ENCODE data around the gene CARMIL1. TPM values are rescaled to one million over a fixed set of nuclear protein-coding genes. Genes with fewer than 3 reads are reported as not detected.

The CARMIL1 gene
- total RNA-seq, 2 experiments from 2014 or later, result 3.9 to 4.7 TPM

DNA sequence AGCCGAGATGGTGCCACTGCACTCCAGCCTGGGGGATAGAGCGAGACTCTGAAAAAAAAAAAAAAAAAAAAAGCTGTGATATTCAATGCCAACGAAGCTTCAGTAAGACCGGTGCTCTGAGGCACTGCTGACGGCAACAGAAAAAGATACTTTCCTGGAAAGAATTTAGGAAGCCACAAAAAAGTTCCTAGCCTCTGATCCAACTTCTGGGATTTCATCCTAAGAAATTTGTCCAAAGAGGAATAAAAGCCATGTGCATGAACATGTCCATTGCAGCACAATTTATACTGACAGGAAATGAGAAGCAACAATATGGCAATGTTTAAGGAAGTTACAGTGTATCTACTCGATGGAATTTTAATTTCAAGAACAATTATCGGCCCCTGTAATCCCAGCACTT lies 24.5 kb upstream of the CARMIL1 start:
- Histone ChIP-seq H3K4me3 (ENCODE audit: low read length) (no peak overlapping the region), H3K4me1 (ENCODE audit: insufficient read depth, low read length) (no peaks in the 10 kb centered on the region), H3K27me3 (ENCODE audit: control insufficient read depth in 1 of 2, insufficient read depth in 2 of 2, low read length in 2 of 2) (peaks cover 0 to 8% of the 10 kb centered on the region in 2 experiments), H3K36me3 (ENCODE audit: insufficient read depth, low read length) (no peaks in the 10 kb centered on the region), H3K9me3 (ENCODE audit: control insufficient read depth in 1 of 2, insufficient read depth in 1 of 2, low read length in 2 of 2) (no peaks in the 10 kb centered on the region), H3K27ac (ENCODE audit: low read depth in 1 of 2, low read length in 2 of 2) (no peak overlapping the region)
- Mint-ChIP-seq H3K27me3 (no peaks in the 10 kb centered on the region), H3K4me3 (no peak overlapping the region), H3K9me3 (no peaks in the 10 kb centered on the region), H3K27ac (no peak overlapping the region), H3K36me3 (ENCODE audit: low read depth) (no peaks in the 10 kb centered on the region), H3K4me1 (ENCODE audit: low read depth) (no peaks in the 10 kb centered on the region)
- intact Hi-C loops (cut with DNase I, micrococcal nuclease), result no loop called here
- DNase-seq (no peak), ATAC-seq (ENCODE audit: poor library complexity) (no peak)
- CTCF ChIA-PET, result interaction anchor here (1.2 kb wide), 1 partner anchor 9 kb away, joined by 5 read pairs; no protein-coding TSS in a partner anchor
- POLR2A ChIA-PET, result interaction anchor here (0.6 kb wide), 1 partner anchor 76 kb away, joined by 3 read pairs; no protein-coding TSS in a partner anchor
- TF ChIP-seq, protein P1, sequence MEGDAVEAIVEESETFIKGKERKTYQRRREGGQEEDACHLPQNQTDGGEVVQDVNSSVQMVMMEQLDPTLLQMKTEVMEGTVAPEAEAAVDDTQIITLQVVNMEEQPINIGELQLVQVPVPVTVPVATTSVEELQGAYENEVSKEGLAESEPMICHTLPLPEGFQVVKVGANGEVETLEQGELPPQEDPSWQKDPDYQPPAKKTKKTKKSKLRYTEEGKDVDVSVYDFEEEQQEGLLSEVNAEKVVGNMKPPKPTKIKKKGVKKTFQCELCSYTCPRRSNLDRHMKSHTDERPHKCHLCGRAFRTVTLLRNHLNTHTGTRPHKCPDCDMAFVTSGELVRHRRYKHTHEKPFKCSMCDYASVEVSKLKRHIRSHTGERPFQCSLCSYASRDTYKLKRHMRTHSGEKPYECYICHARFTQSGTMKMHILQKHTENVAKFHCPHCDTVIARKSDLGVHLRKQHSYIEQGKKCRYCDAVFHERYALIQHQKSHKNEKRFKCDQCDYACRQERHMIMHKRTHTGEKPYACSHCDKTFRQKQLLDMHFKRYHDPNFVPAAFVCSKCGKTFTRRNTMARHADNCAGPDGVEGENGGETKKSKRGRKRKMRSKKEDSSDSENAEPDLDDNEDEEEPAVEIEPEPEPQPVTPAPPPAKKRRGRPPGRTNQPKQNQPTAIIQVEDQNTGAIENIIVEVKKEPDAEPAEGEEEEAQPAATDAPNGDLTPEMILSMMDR (IDR thresholded peaks at IDR 0.05), result no peak

DNA sequence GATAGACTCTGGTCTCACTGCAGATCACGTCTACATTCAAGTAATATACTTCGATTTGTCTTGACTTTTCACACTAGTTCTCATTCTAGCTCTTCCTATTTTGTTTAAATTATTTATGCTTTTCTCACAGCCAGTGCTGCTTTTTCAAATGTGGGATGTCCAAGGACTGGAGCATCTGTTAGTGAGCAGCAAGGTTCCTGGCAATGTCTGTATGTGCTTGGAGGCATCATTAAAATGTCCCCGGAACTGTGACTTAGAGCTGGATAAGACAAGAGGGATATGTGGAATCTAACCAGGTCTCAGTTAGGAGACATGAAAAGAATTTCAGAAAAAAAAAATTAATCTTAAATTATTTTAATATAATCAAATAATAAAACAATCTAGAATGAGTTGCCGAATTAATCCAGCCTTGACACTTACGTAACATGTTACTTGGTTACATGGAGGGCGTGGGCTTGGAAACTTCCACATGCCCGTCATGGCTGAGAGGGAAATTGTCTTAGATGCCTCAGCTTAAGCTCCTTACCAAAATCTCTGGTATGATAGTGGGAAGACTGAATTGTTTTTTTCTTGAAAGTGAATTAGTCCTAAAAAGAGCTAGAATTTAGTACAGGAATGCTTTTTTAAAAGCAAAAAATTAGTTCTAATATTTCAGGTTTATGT lies 21.4 kb upstream of the CARMIL1 start:
- ChIA-PET CTCF (no interaction called here), POLR2A (interaction anchor here (1.0 to 1.1 kb wide), 2 partner anchors 120 to 658 kb away, joined by 3 to 4 read pairs; no protein-coding TSS in a partner anchor)
- H3K27me3 Mint-ChIP-seq, result no peaks in the 10 kb centered on the region
- intact Hi-C loops (cut with DNase I, micrococcal nuclease), result no loop called here
- H3K27ac Mint-ChIP-seq, result no peak overlapping the region
- Histone ChIP-seq H3K4me3 (ENCODE audit: low read length) (no peak overlapping the region), H3K9me3 (ENCODE audit: control insufficient read depth in 1 of 2, insufficient read depth in 1 of 2, low read length in 2 of 2) (no peaks in the 10 kb centered on the region), H3K4me1 (ENCODE audit: insufficient read depth, low read length) (no peaks in the 10 kb centered on the region), H3K27me3 (ENCODE audit: control insufficient read depth in 1 of 2, insufficient read depth in 2 of 2, low read length in 2 of 2) (no peaks in the 10 kb centered on the region), H3K36me3 (ENCODE audit: insufficient read depth, low read length) (no peaks in the 10 kb centered on the region), H3K27ac (ENCODE audit: low read depth in 1 of 2, low read length in 2 of 2) (no peak overlapping the region)
- TF ChIP-seq, protein P1 (IDR thresholded peaks at IDR 0.05), result no peak
- no peaks in the 10 kb centered on the region for H3K4me1 Mint-ChIP-seq (ENCODE audit: low read depth)
- no peak overlapping the region for H3K4me3 Mint-ChIP-seq
- no peaks in the 10 kb centered on the region for H3K9me3 Mint-ChIP-seq
- DNase-seq (no peak), ATAC-seq (ENCODE audit: poor library complexity) (no peak)
- H3K36me3 Mint-ChIP-seq (ENCODE audit: low read depth), result no peaks in the 10 kb centered on the region

DNA sequence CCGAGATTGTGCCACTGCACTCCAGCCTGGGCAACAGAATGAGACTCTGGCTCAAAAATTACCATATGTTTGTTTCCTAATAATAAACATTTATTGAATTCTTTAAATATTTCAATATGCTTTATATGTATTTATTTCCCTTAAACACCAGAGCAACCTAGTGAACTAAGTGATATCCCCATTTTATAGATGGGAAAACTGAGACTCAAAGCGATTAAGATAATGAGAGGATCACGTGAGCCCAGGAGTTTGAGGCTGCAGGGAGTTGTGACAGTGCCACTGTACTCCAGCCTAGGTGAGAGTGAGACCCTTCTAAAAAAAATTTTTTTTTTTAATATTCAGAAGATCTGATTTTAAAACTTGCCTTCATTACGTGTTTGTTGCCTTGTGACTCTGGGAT lies 19.4 kb upstream of the CARMIL1 start:
- no peak overlapping the region for H3K27ac ChIP-seq (ENCODE audit: low read depth in 1 of 2, low read length in 2 of 2)
- no peaks in the 10 kb centered on the region for H3K9me3 ChIP-seq (ENCODE audit: control insufficient read depth in 1 of 2, insufficient read depth in 1 of 2, low read length in 2 of 2)
- no peak overlapping the region for H3K4me3 Mint-ChIP-seq
- no peaks in the 10 kb centered on the region for H3K27me3 ChIP-seq (ENCODE audit: control insufficient read depth in 1 of 2, insufficient read depth in 2 of 2, low read length in 2 of 2)
- DNase-seq, result no peak
- H3K36me3 Mint-ChIP-seq (ENCODE audit: low read depth), result no peaks in the 10 kb centered on the region
- intact Hi-C loops (cut with DNase I, micrococcal nuclease), result no loop called here
- ChIA-PET CTCF (no interaction called here), POLR2A (no interaction called here)
- ATAC-seq (ENCODE audit: poor library complexity), result no peak
- no peak overlapping the region for H3K27ac Mint-ChIP-seq
- H3K4me3 ChIP-seq (ENCODE audit: low read length), result no peak overlapping the region
- no peaks in the 10 kb centered on the region for H3K27me3 Mint-ChIP-seq
- no peaks in the 10 kb centered on the region for H3K36me3 ChIP-seq (ENCODE audit: insufficient read depth, low read length)
- H3K4me1 ChIP-seq (ENCODE audit: insufficient read depth, low read length), result no peaks in the 10 kb centered on the region
- H3K4me1 Mint-ChIP-seq (ENCODE audit: low read depth), result no peaks in the 10 kb centered on the region
- TF ChIP-seq, protein P1 (IDR thresholded peaks at IDR 0.05), result no peak
- no peaks in the 10 kb centered on the region for H3K9me3 Mint-ChIP-seq

Data from CD4-positive, alpha-beta T cell (primary cell).